ENCODE data around the gene MMP28.

MMP28 gene

DNA sequence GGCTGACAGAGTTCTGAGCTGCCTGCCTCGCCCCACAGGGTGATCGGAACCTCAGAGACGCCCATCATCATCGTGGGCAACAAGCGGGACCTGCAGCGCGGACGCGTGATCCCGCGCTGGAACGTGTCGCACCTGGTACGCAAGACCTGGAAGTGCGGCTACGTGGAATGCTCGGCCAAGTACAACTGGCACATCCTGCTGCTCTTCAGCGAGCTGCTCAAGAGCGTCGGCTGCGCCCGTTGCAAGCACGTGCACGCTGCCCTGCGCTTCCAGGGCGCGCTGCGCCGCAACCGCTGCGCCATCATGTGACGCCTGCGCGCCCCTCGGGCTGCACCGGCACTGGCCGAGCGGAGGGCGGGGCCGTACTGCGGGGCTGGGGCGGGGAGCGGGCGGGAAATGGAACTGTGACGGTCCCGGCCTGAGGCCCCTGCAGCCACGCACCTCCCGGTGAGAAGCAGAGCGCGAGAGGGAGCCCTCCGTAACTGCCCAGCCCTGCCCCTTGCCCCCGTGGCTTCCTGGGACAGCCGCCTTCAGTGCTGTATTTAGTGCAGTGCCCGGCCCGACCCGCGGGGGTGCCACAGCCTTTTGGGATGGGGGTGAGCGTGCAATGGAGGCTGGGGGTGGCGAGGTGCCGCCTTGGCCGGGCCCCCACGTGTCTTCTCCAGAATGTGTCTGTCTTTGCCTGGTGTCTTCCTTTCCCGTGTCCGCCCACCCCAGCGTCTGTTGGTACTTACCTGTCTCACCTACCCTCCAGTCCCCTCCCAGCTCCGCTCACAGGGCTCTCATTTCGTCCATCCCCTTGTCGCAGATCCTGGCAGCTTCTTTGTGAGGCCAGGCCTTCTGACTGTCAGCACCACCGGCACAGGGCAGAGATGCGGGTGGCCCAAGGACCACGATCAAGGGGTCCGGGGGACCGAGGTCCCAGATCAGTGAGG lies 54.2 kb downstream of the MMP28 start:
- DNase-seq = peak in 1 of 2 experiments; percentile 22

DNA sequence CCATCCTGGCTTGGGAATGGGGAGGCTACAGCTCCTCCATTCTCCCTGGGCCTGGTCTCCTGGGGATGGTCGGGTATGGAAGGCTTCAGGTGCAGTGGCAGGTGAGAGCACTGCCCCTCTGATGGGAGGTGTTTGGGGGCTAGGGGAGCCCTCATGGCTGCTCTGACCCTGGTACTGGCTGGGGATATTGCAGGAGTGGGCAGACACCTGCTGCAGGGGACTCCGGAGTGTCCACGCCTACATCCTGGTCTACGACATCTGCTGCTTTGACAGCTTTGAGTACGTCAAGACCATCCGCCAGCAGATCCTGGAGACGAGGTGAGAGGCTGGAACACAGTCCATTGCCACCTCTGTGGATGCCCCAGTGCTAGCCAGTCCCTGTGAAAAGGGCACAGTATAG lies 55.2 kb downstream of the MMP28 start:
- DNase-seq = no peak

DNA sequence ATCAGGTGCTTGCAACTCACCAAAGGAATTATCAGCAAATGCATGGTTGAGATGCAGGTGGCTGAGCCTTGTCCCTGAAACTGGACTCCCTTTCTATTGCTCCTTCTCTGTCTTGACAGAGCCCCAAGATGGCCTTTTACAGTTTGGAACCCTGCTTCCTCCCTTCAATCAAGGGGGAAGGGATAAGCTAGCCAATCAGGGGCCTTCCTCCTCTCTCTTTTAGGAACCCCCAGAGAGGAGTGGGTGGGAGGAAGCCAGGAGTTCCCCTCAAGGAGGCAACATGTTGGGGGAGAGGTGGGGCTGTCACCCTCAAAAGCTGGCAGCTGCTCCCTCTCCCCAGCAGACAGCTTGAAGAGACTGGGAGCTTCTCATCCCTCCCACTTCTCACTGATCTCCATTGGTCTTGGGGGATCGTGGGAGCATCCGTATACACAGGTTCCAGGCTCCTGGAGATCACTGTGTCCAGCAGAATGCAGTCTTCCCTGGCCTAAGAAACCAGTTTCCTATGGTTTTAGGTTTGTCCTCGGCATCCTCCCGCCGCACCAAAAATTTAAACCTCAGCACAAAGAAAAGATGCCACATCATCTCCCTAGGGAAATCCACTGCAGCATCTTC lies 56.8 kb downstream of the MMP28 start:
- no peak for DNase-seq

DNA sequence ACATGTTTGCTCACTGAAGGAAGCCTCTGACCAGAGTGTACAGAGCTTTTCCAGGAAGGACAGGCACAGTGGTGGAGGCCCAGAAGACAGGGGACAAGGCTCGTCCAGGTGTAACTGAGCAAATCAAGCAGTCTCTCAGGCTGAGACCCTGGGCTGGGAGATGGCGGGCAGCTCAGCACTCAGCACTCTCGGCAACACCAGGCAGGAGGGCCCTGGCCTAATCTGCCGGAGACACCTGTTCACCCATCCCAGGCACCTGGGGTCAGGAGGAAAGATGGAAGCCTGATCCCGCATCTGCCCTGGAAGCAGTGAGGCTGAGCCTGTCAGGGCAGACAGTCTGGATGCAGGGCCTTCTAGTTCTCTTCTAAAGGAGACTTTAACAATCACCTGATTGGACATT lies 59.2 kb downstream of the MMP28 start:
- no peak for DNase-seq

DNA sequence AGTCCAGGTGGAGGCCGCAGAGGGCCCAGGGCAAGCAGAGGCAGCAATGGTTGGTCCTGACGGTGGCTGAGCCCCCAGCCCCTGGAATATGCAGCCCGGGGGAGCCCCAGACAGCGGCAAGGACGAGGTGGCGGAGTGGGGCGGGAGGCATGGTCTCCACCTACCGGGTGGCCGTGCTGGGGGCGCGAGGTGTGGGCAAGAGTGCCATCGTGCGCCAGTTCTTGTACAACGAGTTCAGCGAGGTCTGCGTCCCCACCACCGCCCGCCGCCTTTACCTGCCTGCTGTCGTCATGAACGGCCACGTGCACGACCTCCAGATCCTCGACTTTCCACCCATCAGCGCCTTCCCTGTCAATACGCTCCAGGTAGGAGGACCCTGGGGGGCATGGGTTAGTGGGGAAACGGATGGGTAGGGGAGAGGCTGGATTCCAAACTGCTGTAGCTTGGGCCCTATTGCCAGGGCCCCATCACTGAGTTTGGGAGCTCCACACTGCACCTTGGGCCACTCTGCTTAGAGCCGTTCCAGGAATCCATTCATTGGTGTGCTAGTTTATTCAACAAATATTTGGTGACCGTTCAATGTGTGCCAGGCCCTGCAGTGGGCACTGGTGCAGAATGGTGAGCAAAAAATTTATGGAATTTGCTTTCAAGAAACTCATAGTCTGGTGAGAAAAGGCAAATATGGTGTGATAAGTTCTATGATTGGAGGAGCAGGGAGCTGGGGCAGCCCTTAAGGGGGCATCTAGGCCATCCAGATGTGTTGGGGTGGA lies 60.2 kb downstream of the MMP28 start:
- DNase-seq = no peak

DNA sequence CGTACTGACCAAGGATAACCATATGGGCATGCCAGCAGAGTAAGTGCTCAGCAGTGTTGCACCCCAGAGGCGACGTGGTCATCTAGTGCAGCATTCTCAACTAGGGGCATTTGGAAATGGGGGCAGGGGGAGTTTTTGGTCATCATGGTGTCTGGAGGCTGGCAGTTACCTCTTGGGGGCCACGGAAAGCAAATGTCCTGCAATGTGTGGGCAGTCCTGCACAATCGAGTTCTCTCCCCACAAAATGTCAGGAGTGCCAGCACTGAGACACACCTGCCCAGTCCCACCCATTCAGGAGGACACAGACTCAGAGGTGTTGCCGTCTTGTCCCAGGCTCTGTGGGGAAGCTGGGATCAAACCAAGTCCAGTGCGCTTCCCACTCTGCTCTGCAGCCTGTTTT lies 61.0 kb downstream of the MMP28 start:
- no peak for DNase-seq

DNA sequence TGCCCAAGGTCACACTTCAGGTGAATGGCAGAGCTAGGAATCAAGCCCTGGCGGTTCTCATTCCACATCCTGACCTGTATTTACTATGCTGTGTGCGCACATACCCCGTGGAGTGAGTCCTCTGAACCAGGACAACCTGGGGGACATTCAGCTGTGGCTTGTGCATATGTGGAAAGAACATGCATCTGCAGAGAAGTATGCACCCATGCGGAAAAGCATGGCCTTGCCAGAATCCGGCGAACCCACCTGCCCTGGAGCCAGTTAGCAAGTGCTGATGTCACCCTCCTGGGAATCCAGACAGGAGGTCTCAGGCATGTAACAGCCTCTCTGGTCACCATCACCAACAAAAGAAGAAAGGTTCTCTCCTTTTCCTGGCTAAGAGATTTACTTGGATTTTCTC lies 62.1 kb downstream of the MMP28 start:
- DNase-seq = no peak

DNA sequence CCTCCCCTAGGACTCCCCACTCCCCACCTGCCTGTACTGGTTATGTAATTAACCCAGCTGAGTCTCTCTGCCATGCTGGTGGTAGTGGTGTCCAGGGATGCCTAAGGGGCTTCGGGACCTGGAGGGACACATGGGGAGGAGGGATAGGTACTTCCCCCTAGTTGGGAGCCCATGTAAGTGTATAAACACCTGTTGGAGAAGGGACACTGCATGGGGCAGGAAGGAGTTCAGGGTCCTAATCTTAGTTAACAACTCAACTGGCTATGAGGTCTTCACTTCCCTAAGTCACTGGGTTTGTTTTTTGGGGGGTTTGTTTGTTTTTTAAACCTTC lies 62.7 kb downstream of the MMP28 start:
- no peak for DNase-seq

DNA sequence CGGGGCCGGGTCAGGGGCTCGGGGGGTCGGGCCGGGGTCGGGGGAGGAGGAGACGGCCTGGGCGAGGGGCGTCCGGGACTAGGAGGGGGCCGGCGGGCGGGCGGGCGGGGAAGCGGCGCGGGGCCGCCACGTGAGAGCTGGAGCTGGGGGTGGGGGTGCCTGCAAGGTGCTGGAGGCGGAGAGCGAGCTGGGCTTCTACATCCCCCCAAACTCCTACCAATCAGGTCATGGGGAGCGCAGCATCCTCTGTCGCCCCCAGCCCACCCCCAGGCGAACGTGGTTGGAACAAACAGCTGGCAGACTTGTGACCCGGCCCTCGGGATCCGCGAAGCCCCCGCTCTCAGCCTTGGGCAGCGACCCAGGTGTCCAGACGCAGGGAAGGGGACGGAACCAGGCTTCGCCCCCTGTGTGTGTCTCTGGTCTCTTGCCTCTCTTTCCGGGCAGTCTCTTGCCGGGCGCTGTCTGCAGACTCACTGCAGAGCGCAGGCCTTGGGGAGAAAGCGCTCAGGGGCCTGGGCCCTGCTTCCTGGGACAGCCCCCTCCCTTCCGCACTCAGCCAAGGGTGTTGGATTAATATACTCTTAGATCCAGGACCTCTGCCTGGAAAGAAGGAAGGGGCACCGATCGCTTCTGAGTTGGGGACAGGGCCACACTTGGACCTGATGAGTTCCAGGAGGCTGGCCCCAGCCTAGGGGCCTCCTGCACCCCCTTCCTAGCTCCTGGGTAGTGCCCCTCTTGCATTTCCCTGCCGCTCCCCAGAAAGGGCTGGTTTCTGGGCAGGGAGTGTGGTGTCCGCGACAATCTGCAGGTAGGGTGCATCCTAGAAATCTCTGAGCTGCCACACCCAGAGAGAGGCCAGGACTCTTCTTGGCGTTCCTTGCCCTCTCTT lies 63.3 kb downstream of the MMP28 start:
- DNase-seq = no peak

DNA sequence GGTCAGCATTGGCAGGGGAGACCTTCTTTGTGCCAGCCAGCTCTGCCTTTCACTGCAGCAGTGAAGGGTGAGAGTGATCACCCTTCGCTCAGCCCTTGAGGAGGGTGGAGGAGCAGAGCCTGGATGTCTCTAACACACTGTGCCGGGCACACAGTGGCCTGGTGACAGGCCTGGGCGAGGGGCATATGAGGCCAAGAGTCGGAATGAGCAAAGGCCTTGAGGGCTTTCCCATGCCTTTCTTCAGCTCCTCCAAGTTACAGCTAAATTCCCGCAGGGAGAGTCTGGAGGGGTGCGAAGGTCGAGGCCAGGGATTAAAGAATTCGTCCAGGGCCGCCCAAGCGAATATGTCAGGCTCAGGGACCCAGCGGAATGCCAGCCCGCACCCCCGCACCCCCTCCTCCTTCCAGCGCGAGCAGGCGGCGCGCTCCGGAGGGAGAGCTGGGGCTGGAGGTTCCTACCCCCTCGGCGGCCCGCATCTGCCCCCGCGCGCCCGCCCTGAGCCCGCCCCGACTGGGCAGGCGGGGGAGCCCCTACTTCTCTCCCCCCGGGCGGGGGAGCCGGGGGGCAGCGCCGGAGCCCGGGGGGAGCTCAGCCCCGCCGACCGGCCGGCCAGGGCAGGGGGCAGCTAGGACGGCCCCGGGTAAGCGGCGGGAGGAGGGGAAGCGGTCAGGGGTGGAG lies 64.1 kb downstream of the MMP28 start, which contains the start of gene RASL10B:
RASL10B (plus strand) TSS at position 401 of the 678 bp plus-strand sequence. CDS start 3,546 bp downstream, outside the sequence.
- DNase-seq = peak; percentile 61 to 65

DNA sequence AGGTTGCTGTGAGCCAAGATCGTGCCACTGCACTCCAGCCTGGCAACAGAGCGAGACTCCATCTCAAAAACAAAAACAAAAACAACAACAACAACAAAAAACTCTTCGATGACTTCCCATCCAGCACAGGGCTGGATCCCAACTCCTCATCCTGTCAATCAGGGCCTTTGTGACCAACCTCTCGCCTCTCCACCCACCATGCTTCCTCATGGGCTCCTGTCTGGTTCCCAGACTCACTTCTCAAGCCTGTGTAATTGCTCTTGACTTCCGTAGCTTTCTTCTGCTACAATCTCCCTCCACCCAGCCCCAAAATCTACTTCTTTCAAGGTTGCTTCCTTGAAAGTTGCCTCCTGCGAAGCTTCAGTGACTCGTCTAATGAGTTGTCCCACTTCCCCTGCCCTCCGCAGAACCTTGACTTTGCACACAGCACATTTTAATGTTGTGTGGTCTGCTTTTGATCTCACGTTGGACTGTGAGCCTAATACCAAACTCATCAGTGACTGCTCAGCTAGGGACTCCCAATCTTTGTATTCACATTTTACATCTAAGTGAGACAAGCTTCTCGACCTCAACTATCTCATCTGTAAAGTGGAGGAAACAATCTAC lies 64.9 kb downstream of the MMP28 start:
- no peak for DNase-seq

DNA sequence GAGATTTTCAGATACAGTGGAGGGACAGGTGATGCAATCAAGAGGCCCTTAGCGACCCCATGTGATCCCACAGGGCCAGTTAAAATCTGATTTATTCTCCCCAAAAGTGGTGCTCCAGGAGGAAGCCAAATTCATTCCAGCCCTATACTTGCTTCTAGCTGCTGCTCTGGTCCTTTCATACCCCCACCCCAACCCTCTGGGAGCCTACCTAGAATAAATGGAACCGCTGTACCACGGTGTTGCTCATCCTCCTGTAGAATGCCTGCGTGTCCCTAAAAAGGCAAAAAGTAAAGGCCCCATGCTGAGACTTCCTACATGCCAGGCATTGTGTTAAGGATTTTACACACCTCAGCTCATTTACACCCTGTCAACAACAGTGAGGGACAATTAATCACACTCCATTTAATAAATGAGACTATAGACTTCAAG lies 66.0 kb downstream of the MMP28 start:
- DNase-seq = no peak

DNA sequence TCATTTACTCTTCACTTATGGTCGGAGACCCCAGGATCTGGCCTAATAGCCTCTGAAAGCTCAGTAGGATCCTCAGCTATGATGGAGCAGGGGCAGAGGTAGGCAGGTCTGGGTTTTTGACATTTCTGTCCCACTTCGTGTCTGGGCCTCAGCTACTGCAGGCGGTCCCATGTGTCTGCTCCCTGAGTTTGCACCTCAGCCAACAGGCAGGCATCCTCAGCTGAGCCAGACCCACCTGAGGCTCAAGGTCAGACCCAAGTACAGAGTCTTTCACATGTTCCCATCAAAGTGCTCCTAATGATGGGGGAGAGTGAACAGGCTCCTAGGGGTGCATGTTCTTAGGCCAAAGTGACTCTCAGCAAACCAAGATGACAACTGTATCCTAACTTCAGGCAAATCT lies 66.9 kb downstream of the MMP28 start:
- DNase-seq = no peak

DNA sequence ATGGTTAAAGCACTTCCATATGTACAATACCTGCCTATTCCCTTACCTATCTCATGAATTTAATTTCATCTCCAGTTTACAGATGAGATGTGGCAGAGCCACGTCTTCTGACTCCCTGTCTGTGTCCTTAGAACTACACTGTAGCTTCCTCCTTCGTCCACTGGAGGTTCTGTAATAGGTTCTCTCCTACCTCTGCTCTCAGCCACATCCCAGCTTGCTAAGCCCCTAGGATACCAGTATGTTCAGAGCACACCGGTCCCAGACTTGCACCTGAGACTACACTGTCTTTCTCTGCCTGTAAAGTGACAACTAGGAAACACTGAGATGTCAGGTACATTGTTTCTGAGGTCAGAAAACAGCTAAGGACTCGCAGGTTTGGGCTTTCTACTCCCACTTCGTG lies 67.8 kb downstream of the MMP28 start:
- no peak for DNase-seq

DNA sequence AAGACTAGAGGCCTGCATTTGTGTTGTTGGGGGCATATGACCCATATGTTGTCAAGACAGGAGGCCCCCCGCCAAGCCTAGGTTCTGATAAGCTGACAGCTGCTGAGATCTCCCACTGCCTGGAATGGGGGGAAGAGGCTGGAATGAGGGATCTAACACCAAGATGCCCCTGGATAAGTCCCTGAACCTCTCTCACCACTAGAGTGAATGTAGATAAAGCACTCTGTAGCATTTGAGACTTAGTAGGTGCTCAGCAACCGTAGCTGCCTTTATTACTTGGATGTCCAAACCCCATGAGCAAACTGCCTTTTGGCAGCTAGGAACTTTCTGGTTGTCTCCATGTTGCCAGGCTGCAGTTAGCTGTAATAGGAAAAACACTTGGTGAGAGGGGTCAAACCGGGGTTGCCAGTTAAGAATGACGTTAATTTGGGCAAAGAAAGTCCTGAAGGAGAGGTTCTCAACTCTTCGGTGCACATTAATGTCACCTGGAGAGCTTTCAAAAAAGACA lies 68.4 kb downstream of the MMP28 start:
- no peak for DNase-seq

DNA sequence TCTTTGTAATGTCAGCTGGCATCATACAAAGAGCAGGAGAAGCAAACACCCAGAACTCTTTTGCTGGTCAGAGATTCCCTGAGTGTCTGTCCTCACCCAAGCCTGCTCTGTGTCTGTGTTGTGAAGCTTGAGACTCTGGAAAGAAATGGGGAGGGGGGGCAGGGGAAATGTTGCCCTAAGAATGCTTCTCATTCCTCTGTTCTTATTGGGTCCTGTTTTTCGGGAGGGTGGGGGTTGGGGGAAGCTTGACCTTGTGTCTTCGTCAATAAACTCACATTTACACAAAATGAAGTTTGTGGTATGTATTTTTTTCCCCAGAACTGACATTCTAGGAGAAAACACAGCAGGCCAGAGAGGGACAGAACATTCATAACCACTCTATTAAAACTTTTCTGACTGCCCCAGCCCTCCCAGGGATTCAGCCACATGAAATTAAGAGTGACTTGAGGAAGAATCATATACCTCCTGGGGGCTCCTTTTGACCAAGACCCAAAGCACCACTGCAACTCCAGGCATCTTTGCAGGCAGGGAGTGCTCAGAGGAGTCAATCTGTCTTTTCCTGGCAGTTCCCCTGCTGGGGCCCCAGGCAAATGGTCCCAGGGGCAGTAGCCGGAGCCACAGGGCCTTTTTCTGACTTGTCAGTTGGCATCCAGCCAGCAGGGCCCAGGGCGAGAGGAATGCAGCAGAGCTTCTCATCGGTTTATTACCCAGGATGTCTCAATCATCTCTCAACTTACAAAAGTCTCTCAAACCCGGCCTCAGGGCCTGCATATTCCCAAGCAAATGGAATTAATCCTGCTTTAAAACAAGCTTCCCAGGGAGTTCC lies 69.1 kb downstream of the MMP28 start:
- DNase-seq = no peak

DNA sequence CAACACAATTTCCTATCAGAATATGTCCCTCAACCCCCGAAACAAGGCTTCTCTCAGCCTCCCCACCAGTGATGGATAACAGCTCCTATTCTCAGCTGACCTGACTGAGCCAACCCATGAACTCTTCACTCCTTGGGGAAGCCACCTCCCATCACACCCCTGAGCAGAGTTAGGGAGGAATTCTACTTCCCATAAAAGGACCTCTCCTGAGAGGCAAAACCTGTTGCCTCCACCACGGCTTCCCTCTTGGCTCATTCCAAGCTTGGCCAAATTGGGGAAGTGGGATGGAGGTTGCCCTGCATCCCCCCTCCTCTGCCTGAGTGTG lies 69.7 kb downstream of the MMP28 start:
- no peak for DNase-seq

DNA sequence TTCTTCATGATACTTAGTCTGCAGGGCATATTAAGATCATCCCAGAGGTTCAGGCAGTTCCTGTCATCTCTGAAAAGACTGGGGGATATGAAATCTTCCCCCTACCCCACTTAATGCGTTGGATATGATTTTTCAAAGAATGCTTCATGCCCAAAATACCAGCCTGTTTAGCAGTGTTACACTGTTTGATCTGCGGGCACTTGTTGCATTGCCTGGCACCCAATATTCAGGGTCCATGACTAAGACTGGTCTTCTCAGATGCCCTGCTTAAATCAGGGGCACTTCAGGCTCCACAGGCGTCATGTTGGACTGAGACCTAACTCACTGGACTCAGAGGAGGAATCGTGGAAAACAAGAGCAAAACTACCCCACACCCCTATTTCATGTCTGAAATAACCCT lies 70.4 kb downstream of the MMP28 start:
- DNase-seq = no peak

DNA sequence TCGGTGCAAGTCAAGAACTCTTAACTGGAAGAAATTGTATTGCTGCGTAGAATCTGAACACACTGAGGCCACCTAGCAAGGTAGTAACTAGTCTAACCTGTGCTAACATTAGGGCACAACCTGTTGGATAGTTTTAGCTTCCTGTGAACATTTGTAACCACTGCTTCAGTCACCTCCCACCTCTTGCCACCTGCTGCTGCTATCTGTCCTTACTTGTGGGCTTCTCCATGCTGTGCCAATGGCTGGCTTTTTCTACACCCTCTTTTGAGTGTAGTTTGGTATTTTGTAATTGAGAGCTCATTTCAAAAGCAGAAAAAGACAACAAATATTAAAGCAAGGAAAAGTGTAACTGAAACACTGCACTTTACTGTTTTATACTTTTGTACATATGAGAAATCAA lies 71.7 kb downstream of the MMP28 start:
- DNase-seq = no peak

DNA sequence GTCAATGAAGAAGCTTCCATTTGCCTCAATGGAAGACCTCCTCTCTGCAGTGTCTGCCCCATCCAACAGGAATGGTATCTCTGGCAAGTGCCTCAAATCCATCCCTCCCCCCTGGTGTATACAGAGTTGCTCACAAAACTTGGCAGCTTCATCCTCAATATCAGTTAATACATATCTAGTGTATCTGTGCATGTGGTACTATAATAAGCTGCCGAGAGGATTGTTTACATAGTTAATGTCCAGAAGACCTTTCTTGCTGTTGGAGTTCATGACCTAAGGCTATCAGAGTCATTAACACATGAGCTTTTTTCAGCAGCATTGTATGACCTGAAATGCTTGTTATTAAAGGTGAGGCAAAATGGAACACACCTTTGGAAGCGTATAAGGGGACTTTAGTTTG lies 78.0 kb downstream of the MMP28 start:
- DNase-seq = no peak
